ENCODE results near the gene DCDC1. TPM values are rescaled to one million over a fixed set of nuclear protein-coding genes. Genes with fewer than 3 reads are reported as not detected.

Gene DCDC1
- total RNA-seq, 2 donors from 2014 or later, result 0.42 TPM; not detected in 1

DNA sequence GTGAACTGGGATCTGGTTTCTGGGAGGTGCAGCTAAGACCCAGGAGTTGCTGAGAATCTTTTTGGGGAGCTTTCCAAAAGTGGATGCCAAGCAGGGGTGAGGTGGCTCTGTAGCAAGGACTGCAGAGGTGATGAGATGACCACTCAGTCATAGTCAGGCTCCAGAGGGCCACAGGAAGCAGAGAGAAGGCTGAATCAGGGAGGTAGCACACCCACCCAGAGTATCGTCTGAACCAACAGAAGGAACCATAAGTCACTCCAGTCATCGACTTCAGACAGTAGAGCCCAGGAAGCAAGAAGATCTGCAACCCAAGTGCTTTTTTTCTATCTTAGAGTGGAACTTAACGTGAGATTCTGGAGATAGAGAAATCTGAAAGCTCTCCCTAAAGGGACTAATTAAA is 447.7 kb downstream of the DCDC1 start:
- no peak for ATAC-seq (replicated peaks in 1 of 2)
- H3K27ac Mint-ChIP-seq, result no peak overlapping the region
- no peaks in the 10 kb centered on the region for H3K4me1 Mint-ChIP-seq (ENCODE audit: low read depth)
- H3K9me3 Mint-ChIP-seq, result no peaks in the 10 kb centered on the region
- no peak for DNase-seq
- H3K36me3 Mint-ChIP-seq (ENCODE audit: insufficient read depth in 2 of 2), result no peaks in the 10 kb centered on the region
- peaks cover 13% of the 10 kb centered on the region for H3K27me3 Mint-ChIP-seq (ENCODE audit: low read depth)
- no peak overlapping the region for H3K4me3 Mint-ChIP-seq

DNA sequence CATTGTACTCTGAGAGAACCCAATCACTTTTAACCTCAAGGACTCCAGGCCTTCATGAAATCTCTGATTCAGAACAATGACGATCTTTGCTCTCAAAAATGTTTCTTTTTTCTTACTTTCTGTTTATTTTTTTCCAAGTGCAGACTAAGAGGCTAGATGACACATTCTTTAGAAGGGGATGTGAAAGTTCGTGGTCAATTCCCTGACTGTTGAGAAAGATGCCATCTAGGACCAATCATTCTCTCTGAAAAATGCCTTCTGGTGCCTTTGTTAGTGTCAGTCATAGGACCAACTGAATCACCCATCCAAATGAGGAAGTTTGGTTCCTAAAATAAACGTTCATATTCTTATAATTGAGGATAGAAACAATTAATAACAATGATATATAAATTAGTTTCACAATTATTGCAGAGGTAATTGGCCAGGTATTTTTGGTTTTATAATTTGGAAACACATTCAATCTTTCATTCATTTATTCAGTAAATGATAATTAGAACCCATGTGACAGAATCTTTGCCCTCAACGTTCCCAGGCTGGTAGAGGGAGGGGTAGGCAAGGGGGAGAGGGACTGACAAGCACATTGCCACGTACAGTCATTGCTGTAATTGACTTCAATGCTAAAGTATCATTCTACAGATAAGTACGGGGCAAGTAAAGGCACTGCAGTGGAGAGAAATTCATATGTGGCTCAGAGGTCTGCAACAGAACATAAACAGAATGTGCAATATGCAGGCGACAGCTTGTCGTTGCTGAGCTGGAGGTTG is 450.0 kb downstream of the DCDC1 start:
- peak in 1 of 2 donors; percentile 36 for ATAC-seq (replicated peaks in 1 of 2)

DNA sequence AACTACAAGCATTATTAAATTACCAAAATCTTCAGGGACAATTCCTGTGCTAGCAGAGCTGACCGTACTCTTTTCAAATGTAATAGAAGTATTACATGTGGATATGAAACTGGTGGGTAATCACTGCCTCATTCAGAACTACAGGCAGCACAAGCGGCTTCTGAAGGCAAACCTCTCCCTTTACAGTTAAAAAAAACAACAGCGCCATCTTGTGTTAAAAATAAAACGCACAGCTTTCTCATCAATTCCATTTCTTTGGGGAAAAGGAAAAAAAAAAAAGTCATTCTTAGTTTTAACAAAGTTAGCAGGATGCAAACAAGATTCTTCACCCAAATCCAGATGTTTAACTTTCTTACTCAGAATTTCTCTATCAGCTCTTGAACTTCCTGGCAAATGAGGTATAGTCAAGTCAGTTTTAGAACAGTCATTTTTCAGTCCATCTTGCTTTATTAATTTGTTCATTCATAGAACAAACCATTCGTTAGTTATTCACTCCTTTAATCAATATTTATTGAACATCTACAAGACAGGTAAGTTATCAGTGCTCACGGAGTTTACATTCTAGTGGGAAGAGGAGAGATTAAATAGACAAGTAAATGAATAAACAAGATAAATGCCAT is 451.6 kb downstream of the DCDC1 start:
- H3K27ac Mint-ChIP-seq, result no peak overlapping the region
- H3K4me1 Mint-ChIP-seq (ENCODE audit: low read depth), result no peaks in the 10 kb centered on the region
- H3K36me3 Mint-ChIP-seq (ENCODE audit: insufficient read depth in 2 of 2), result no peaks in the 10 kb centered on the region
- no peaks in the 10 kb centered on the region for H3K9me3 Mint-ChIP-seq
- DNase-seq, result peak in 1 of 2 donors; percentile 6
- peaks cover 13% of the 10 kb centered on the region for H3K27me3 Mint-ChIP-seq (ENCODE audit: low read depth)
- no peak for ATAC-seq (replicated peaks in 1 of 2)
- no peak overlapping the region for H3K4me3 Mint-ChIP-seq

More for the DNA sequence above, 450.0 kb downstream of the DCDC1 start:
- Mint-ChIP-seq H3K27ac (no peak overlapping the region), H3K27me3 (ENCODE audit: low read depth) (peaks cover 13% of the 10 kb centered on the region), H3K4me1 (ENCODE audit: low read depth) (no peaks in the 10 kb centered on the region), H3K4me3 (no peak overlapping the region), H3K9me3 (no peaks in the 10 kb centered on the region), H3K36me3 (ENCODE audit: insufficient read depth in 2 of 2) (no peaks in the 10 kb centered on the region)
- DNase-seq, result no peak

DNA sequence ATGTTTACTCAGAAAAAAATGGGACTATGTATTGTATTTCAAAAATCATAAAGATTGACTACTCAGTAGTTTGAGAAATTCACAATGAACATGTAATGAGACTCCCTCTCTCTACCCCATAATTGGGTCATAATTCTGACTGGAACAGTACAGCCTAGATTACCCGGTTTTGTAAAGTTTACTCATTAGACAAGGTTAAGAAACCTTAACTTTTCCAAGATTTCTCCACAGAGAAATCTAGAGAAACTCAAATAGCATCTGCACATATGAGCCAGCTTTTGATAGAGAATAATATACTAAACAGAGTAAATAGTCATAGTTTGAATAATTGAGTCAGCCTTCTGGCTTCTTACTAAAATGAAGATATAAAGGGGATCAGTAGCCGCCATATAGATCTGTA is 452.3 kb downstream of the DCDC1 start:
- no peaks in the 10 kb centered on the region for H3K9me3 Mint-ChIP-seq
- no peaks in the 10 kb centered on the region for H3K4me1 Mint-ChIP-seq (ENCODE audit: low read depth)
- peaks cover 13% of the 10 kb centered on the region for H3K27me3 Mint-ChIP-seq (ENCODE audit: low read depth)
- H3K36me3 Mint-ChIP-seq (ENCODE audit: insufficient read depth in 2 of 2), result no peaks in the 10 kb centered on the region
- no peak overlapping the region for H3K27ac Mint-ChIP-seq
- no peak overlapping the region for H3K4me3 Mint-ChIP-seq
- ATAC-seq (replicated peaks in 1 of 2) (no peak), DNase-seq (no peak)

DNA sequence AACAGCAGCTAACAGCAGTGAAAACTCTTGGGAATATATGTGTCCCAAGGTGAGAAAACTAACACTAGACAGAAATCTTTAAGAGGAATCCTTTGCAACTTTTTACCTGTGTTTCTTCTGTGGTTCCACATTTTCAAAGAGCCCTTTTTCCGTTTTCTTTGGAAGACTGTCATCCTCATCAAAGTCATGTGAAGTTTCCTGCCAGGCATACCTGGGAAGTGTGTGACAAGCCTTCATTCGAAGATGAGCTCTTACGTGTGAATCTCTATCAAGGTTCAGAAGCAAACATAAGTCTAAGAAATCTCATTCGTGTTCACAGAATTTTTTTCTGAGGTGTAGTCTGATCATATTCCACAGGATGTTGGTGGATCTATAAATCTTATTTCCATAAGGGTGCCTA is 452.8 kb downstream of the DCDC1 start:
- no peaks in the 10 kb centered on the region for H3K36me3 Mint-ChIP-seq (ENCODE audit: insufficient read depth in 2 of 2)
- H3K4me1 Mint-ChIP-seq (ENCODE audit: low read depth), result no peaks in the 10 kb centered on the region
- no peak overlapping the region for H3K4me3 Mint-ChIP-seq
- ATAC-seq (replicated peaks in 1 of 2) (no peak), DNase-seq (no peak)
- no peak overlapping the region for H3K27ac Mint-ChIP-seq
- peaks cover 13% of the 10 kb centered on the region for H3K27me3 Mint-ChIP-seq (ENCODE audit: low read depth)
- H3K9me3 Mint-ChIP-seq, result no peaks in the 10 kb centered on the region

DNA sequence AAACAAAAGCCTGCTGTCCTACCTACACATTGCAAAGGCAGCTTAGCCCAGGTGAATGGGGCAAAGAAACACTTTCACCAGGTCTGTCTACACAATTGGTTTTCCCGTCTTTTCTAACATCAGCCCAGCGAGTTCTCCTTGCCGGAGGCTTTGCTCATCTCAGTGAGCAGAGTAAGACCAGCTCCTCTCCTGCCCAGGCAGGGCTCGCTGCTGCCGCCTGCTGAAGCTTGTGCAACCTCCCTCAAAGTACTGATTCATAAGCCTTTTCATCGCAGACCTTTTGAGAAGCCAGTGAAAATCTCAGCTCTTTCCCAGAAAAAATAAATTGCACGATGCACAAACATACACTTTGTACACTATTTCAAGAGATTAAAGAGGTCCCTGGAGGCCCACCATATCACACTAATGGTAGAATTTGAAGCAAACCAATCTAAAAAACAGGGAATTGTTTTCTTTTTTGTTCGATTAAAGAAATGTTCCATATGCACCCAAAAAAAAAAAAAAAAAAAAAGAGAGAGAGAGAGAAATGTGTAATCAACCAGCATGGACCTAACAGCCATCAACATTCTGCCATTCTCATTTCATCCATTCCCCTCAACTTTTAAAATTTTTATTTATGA is 455.3 kb downstream of the DCDC1 start:
- H3K4me1 Mint-ChIP-seq (ENCODE audit: low read depth), result no peaks in the 10 kb centered on the region
- ATAC-seq (replicated peaks in 1 of 2) (peak in 1 of 2 donors; percentile 36), DNase-seq (peak in 1 of 2 donors; percentile 15)
- H3K9me3 Mint-ChIP-seq, result no peaks in the 10 kb centered on the region
- H3K4me3 Mint-ChIP-seq, result no peak overlapping the region
- H3K27me3 Mint-ChIP-seq (ENCODE audit: low read depth), result peaks cover 13% of the 10 kb centered on the region
- no peak overlapping the region for H3K27ac Mint-ChIP-seq
- no peaks in the 10 kb centered on the region for H3K36me3 Mint-ChIP-seq (ENCODE audit: insufficient read depth in 2 of 2)

DNA sequence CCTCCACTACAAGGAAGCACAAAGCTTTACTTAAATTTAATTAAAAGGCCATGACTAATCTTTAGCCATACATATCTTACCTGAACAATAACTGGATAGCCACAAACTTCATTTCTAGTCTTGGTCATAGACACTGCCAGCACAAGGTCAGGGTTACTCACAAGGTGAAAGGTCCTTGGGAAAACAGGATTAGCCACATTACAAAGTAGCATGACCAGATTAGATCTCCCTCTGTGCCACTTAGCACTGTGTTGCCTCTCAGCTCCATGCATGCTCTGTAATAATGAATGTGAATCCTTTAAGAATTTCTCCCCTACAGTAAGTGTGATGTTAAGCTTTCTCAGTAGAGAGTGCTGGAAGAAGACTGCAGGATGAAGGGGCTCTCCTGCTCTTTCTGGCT is 458.3 kb downstream of the DCDC1 start:
- H3K27ac Mint-ChIP-seq, result no peak overlapping the region
- no peak for DNase-seq
- ATAC-seq (replicated peaks in 1 of 2), result no peak

DNA sequence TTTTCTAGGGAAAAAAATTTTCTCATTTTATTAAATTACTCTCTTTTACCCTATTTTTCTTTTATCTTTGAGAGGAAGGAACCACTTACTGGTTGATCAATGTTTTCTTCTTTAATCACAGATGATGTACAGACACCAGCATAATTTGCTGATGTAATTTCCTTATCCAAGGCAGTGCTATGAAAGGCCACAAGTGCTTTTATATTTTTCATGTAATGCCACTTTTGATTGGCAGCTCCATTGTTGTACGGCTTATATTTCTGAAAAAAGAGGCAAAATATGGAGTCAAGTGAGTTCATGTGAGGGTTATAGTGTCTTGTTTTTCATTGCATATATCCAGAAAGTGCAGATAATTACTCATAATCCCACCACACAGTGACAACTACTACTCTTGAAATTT is 460.7 kb downstream of the DCDC1 start:
- Mint-ChIP-seq H3K36me3 (ENCODE audit: insufficient read depth in 2 of 2) (no peaks in the 10 kb centered on the region), H3K27ac (no peak overlapping the region), H3K27me3 (ENCODE audit: low read depth) (no peaks in the 10 kb centered on the region), H3K4me1 (ENCODE audit: low read depth) (no peaks in the 10 kb centered on the region), H3K4me3 (no peak overlapping the region), H3K9me3 (no peaks in the 10 kb centered on the region)
- DNase-seq (no peak), ATAC-seq (replicated peaks in 1 of 2) (no peak)

More for the DNA sequence above, 458.3 kb downstream of the DCDC1 start:
- Mint-ChIP-seq H3K4me1 (ENCODE audit: low read depth) (no peaks in the 10 kb centered on the region), H3K36me3 (ENCODE audit: insufficient read depth in 2 of 2) (no peaks in the 10 kb centered on the region), H3K27me3 (ENCODE audit: low read depth) (no peaks in the 10 kb centered on the region), H3K9me3 (no peaks in the 10 kb centered on the region), H3K4me3 (no peak overlapping the region)

DNA sequence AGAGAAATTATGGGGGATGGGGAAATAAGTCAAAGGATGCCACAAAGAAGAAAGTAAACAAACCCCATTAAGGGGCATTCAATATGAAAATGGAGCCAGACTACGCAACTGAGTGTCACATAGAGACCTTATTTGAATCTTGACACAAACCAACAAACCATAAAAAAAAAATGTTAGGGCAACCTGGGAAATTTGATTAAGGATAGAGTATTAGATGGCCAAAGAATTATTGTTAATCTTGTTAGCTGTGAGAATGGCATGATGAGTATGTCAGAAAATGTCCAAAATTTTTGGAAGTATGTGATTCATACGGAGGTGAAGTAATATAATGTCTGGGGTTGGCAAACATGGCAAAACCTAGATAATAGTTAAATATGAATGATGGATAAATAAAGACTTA is 461.3 kb downstream of the DCDC1 start:
- DNase-seq (no peak), ATAC-seq (replicated peaks in 1 of 2) (no peak)
- Mint-ChIP-seq H3K27me3 (ENCODE audit: low read depth) (no peaks in the 10 kb centered on the region), H3K36me3 (ENCODE audit: insufficient read depth in 2 of 2) (no peaks in the 10 kb centered on the region), H3K4me1 (ENCODE audit: low read depth) (no peaks in the 10 kb centered on the region), H3K4me3 (no peak overlapping the region), H3K9me3 (no peaks in the 10 kb centered on the region), H3K27ac (no peak overlapping the region)

DNA sequence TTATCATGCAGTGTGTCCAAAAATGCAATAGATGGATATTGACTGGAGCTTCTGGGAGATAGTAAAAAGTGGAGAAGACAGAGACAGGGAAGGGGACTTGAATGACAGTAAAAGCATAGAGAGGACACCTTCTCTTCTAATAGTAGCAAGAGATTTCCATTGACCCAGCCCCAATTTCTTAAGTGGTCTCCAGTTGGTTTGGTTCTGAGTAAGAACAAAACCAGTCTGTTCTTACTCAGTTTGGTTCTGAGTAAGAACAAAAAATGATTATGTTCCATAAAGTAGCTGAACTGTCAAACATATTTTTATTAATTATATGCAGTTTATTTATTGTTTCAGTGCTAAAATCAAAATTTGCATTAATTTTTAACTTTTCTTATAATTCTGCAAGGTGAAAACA is 466.6 kb downstream of the DCDC1 start:
- H3K4me1 Mint-ChIP-seq (ENCODE audit: low read depth), result no peaks in the 10 kb centered on the region
- H3K36me3 Mint-ChIP-seq (ENCODE audit: insufficient read depth in 2 of 2), result no peaks in the 10 kb centered on the region
- DNase-seq, result no peak
- no peaks in the 10 kb centered on the region for H3K27me3 Mint-ChIP-seq (ENCODE audit: low read depth)
- H3K9me3 Mint-ChIP-seq, result no peaks in the 10 kb centered on the region
- no peak for ATAC-seq (replicated peaks in 1 of 2)
- no peak overlapping the region for H3K27ac Mint-ChIP-seq
- no peak overlapping the region for H3K4me3 Mint-ChIP-seq

DNA sequence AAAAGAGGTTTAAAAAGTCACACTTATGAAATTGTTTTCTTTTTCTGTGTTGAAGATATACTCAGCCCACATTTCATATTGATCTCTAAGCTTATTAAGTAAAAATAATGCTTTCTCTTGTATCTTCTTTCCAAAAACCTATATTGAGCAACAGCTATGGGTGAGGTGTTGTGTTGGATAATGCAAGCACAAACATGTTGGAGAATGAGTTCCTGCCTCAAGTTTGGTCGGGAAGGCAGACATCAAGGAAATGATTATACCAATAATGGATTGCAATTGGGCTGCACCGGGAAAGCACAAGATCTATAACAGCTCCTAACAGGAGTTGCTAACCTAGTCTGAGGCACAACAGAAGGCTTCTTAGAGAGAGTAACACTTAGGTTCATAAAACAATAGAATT is 474.5 kb downstream of the DCDC1 start:
- H3K9me3 Mint-ChIP-seq, result peaks cover 0 to 2% of the 10 kb centered on the region in 2 donors
- H3K4me1 Mint-ChIP-seq (ENCODE audit: low read depth), result no peaks in the 10 kb centered on the region
- ATAC-seq (replicated peaks in 1 of 2) (no peak), DNase-seq (no peak)
- no peak overlapping the region for H3K4me3 Mint-ChIP-seq
- no peaks in the 10 kb centered on the region for H3K36me3 Mint-ChIP-seq (ENCODE audit: insufficient read depth in 2 of 2)
- H3K27ac Mint-ChIP-seq, result no peak overlapping the region
- no peaks in the 10 kb centered on the region for H3K27me3 Mint-ChIP-seq (ENCODE audit: low read depth)

DNA sequence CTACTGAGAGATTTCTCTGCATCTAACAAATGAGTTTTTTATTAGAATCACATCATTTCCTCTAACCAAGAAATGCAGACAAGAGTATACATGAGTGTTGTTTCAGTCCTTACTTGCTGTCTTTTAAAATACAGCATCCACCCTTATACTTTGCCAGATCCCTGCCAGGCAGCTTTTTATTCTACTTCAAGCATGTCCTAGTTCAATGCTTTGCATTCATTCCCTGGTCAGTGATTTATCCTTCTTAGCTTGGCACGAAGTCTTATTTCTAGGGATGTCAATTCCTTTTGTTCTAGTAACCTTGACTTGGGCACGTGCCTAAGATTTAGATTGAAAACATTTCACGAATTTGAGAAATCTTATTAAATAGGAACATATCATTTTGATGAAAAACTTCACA is 476.2 kb downstream of the DCDC1 start:
- no peaks in the 10 kb centered on the region for H3K4me1 Mint-ChIP-seq (ENCODE audit: low read depth)
- ATAC-seq (replicated peaks in 1 of 2), result no peak
- no peaks in the 10 kb centered on the region for H3K27me3 Mint-ChIP-seq (ENCODE audit: low read depth)
- no peak overlapping the region for H3K4me3 Mint-ChIP-seq
- no peak for DNase-seq
- H3K27ac Mint-ChIP-seq, result no peak overlapping the region
- no peaks in the 10 kb centered on the region for H3K36me3 Mint-ChIP-seq (ENCODE audit: insufficient read depth in 2 of 2)
- peaks cover 0 to 2% of the 10 kb centered on the region in 2 donors for H3K9me3 Mint-ChIP-seq

DNA sequence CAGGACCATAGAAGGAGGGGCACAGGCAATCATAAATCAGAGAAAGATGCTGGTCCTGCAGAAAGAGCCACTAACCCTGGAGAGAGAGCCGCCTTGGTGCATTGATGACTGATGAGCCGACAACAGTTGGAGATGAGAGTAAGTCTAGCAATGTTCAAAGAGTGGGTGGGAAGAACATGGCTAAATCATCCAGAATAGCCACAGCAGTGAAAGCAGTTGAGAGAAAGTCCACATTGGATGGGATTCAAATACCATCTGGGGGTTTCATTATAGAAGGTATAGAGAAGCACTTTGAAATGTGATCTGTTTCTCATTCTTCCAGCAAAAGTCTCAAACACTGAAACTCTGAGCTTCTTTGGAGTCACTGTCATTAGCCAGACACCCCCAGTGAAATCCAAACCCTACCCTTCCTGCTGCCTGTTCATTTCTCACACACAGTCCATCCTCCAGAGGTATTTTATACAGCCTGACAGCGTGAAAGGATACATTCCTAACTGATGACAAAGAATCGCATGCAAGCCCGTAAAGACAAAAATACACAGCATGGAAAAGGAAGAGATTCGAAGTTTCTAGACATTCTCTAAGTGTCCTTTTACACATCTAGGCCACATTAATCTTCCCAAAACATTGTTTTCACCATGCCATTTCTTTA is 480.3 kb downstream of the DCDC1 start:
- DNase-seq (no peak), ATAC-seq (replicated peaks in 1 of 2) (no peak)
- Mint-ChIP-seq H3K36me3 (ENCODE audit: insufficient read depth in 2 of 2) (no peaks in the 10 kb centered on the region), H3K27me3 (ENCODE audit: low read depth) (no peaks in the 10 kb centered on the region), H3K9me3 (no peaks in the 10 kb centered on the region), H3K27ac (no peak overlapping the region), H3K4me1 (ENCODE audit: low read depth) (no peaks in the 10 kb centered on the region), H3K4me3 (no peak overlapping the region)
